Caco-2 (cell line): ENCODE results near the gene RAD51D. TPM values are rescaled to one million over a fixed set of nuclear protein-coding genes. Genes with fewer than 3 reads are reported as not detected.

Experiments
- BruUV-seq: library from RNA; stranded (reverse); fragments of 400-500 nt; replicated peaks from 2 replicates; lab custom pipeline; 2021; lab: Mats Ljungman, UMichigan
- CTCF ChIA-PET: fragments of 300-600 bp; sonication (Branson Sonifier 250); formaldehyde crosslinking; loops from one replicate; lab custom pipeline; 2022; ENCODE audit warnings: antibody characterized with exemption; lab: Charles Lee
- POLR2A ChIA-PET: fragments of 300-600 bp; sonication (Branson Sonifier 250); formaldehyde crosslinking; loops from one replicate; lab custom pipeline; 2022; ENCODE audit warnings: antibody characterized with exemption; lab: Charles Lee
- DNase-seq, 2 experiments: peaks; one replicate each; pipeline versions ENCODE4 v3.0.0 to v3.0.0-alpha.2; 2020 to 2022
- H3K27me3 ChIP-seq: replicated peaks from 2 replicates; pipeline ENCODE4 v1.6.0; 2011; ENCODE audit warnings: low read length; ENCODE audit not compliant: control insufficient read depth, insufficient read depth
- H3K36me3 ChIP-seq: 2 replicates; pipeline ENCODE4 v1.5.1; 2011; ENCODE audit warnings: low read length; ENCODE audit not compliant: control insufficient read depth, insufficient read depth
- H3K4me1 ChIP-seq: fragments of 250-450 bp; sonication (Bioruptor Pico); 2 replicates; pipeline ENCODE4 v1.5.1; 2020; ENCODE audit warnings: mild to moderate bottlenecking
- H3K4me3 ChIP-seq: 2 replicates; pipeline ENCODE4 v1.5.1; 2011; ENCODE audit warnings: low read depth, mild to moderate bottlenecking, control low read depth, low read length
- H3K9me3 ChIP-seq: fragments of 250-450 bp; sonication (Bioruptor Pico); 2 replicates; pipeline ENCODE4 v1.5.1; 2020; ENCODE audit warnings: mild to moderate bottlenecking, moderate library complexity
- H3K27ac Mint-ChIP-seq: one replicate; pipeline ENCODE4 v1.8.0; 2022; ENCODE audit warnings: mixed read lengths; ENCODE audit not compliant: unreplicated experiment
- H3K27me3 Mint-ChIP-seq: one replicate; pipeline ENCODE4 v1.8.0; 2022; ENCODE audit warnings: mixed read lengths; ENCODE audit not compliant: insufficient read depth, unreplicated experiment
- H3K36me3 Mint-ChIP-seq: one replicate; pipeline ENCODE4 v1.8.0; 2022; ENCODE audit warnings: mild to moderate bottlenecking, mixed read lengths; ENCODE audit not compliant: insufficient read depth, unreplicated experiment
- H3K4me1 Mint-ChIP-seq: one replicate; pipeline ENCODE4 v1.8.0; 2022; ENCODE audit warnings: low read depth, mixed read lengths; ENCODE audit not compliant: unreplicated experiment
- H3K4me3 Mint-ChIP-seq: one replicate; pipeline ENCODE4 v1.8.0; 2022; ENCODE audit warnings: mild to moderate bottlenecking, moderate library complexity, mixed read lengths; ENCODE audit not compliant: unreplicated experiment
- H3K9me3 Mint-ChIP-seq: one replicate; pipeline ENCODE4 v1.8.0; 2022; ENCODE audit warnings: mixed read lengths; ENCODE audit not compliant: unreplicated experiment
- intact Hi-C: fragments of 100-400 bp; cut with micrococcal nuclease; formaldehyde crosslinking; loops from one replicate; pipeline ENCODE4 v1.10.0; 2022; ENCODE audit not compliant: unreplicated experiment
- total RNA-seq: library from RNA; stranded (reverse); gene quantifications from 2 replicates; pipeline ENCODE4 v1.2.3, GENCODE V29; 2022
- TF ChIP-seq, protein P1 (sequence below), 2 experiments: fragments of 200-600 bp in 1 of 2; IDR thresholded peaks; 1 replicate in 1 of 2; 2 replicates in 1 of 2; pipeline versions ENCODE4 v1.5.1 to v1.8.0; 2011 to 2022; ENCODE audit warnings: antibody characterized with exemption in 1 of 2, control low read depth in 1 of 2, inconsistent platforms in 1 of 2, low read depth in 1 of 2, low read length in 1 of 2, mild to moderate bottlenecking in 1 of 2, moderate library complexity in 1 of 2; ENCODE audit not compliant: insufficient read depth in 1 of 2, severe bottlenecking in 1 of 2, unreplicated experiment in 1 of 2

RAD51D gene
- total RNA-seq, 1 experiment from 2014 or later: 31.8 TPM

DNA sequence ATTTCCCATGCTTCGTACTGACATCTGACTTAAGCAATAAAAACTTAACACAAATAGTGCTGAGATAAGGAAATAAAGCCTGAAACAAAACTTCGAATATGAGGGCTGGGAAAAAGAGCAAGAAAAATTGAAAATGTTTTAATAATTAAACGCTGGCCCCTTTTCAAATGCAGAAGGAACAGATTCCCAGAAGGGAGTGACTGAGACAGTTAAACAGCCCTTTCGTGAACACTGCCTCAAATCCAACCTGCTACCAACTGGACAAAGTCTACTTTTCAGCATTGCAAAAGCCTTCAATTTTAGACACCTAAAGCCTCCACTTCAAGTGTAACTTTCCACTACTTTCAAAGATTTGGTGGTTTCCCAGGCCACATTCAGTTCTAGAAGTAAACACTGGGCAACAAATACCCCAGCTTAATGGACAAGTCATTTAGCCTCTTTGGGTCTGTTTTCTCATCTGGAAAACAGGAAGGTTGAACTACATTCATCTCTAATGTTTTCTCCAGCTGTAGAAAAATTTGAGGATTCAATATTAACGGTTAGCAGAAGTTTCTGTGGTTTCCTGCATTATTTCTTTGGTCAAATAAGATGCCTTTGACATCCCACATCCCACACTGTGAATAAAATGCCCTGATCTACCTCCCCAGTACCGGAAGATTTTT, 68.0 kb downstream of the RAD51D start:
- DNase-seq: no peak
- no peaks in the 10 kb centered on the region for H3K9me3 Mint-ChIP-seq
- intact Hi-C loops: no loop called here
- H3K4me3 ChIP-seq: no peak overlapping the region
- no TSS peak for BruUV-seq
- H3K36me3 ChIP-seq: peaks cover 2% of the 10 kb centered on the region; the same call in 1 of the 2 replicates
- no peak overlapping the region for H3K27ac Mint-ChIP-seq
- TF ChIP-seq, protein P1, sequence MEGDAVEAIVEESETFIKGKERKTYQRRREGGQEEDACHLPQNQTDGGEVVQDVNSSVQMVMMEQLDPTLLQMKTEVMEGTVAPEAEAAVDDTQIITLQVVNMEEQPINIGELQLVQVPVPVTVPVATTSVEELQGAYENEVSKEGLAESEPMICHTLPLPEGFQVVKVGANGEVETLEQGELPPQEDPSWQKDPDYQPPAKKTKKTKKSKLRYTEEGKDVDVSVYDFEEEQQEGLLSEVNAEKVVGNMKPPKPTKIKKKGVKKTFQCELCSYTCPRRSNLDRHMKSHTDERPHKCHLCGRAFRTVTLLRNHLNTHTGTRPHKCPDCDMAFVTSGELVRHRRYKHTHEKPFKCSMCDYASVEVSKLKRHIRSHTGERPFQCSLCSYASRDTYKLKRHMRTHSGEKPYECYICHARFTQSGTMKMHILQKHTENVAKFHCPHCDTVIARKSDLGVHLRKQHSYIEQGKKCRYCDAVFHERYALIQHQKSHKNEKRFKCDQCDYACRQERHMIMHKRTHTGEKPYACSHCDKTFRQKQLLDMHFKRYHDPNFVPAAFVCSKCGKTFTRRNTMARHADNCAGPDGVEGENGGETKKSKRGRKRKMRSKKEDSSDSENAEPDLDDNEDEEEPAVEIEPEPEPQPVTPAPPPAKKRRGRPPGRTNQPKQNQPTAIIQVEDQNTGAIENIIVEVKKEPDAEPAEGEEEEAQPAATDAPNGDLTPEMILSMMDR (IDR thresholded peaks at IDR 0.05; ENCODE audit: insufficient read depth in 1 of 2, low read depth in 1 of 2, low read length in 1 of 2, severe bottlenecking in 1 of 2, unreplicated experiment in 1 of 2): no peak
- peaks cover 34% of the 10 kb centered on the region for H3K4me1 Mint-ChIP-seq
- CTCF ChIA-PET: no interaction called here
- no peak overlapping the region for H3K4me3 Mint-ChIP-seq
- no peaks in the 10 kb centered on the region for H3K27me3 Mint-ChIP-seq
- no peaks in the 10 kb centered on the region for H3K9me3 ChIP-seq
- peaks cover 31% of the 10 kb centered on the region for H3K4me1 ChIP-seq
- POLR2A ChIA-PET: interaction anchor here (1.0 kb wide), 1 partner anchor 36 kb away, joined by 4 read pairs; no protein-coding TSS in a partner anchor
- peaks cover 11% of the 10 kb centered on the region for H3K36me3 Mint-ChIP-seq
- no peaks in the 10 kb centered on the region for H3K27me3 ChIP-seq

DNA sequence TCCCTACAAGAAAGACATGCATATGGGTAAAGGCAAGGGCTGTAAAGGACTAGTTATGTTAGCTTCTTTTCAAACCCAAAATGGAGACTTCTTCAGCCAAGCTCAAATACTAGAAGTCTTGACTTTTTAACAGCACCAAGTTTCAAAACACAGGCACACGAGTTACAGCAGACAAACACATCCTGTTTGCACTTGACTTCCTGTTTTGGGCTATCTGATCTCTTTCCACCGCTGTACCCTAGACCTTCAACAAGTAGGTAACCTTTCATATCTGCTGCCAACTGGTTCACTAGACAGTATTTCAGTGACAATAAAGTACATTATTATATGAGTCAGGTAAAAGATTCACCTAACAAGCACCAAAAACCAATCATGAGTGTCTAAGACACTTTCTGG, 68.5 kb downstream of the RAD51D start:
- H3K27me3 Mint-ChIP-seq: no peaks in the 10 kb centered on the region
- H3K36me3 Mint-ChIP-seq: peaks cover 10% of the 10 kb centered on the region
- TF ChIP-seq, protein P1 (IDR thresholded peaks at IDR 0.05; ENCODE audit: insufficient read depth in 1 of 2, low read depth in 1 of 2, low read length in 1 of 2, severe bottlenecking in 1 of 2, unreplicated experiment in 1 of 2): no peak
- peaks cover 33% of the 10 kb centered on the region for H3K4me1 ChIP-seq
- H3K9me3 Mint-ChIP-seq: no peaks in the 10 kb centered on the region
- BruUV-seq: no TSS peak
- no peak for DNase-seq
- no peak overlapping the region for H3K4me3 Mint-ChIP-seq
- no peak overlapping the region for H3K4me3 ChIP-seq
- ChIA-PET POLR2A (interaction anchor here (1.0 kb wide), 1 partner anchor 37 kb away, joined by 4 read pairs; no protein-coding TSS in a partner anchor), CTCF (no interaction called here)
- H3K27ac Mint-ChIP-seq: no peak overlapping the region
- peaks cover 2% of the 10 kb centered on the region; the same call in 1 of the 2 replicates for H3K36me3 ChIP-seq
- peaks cover 34% of the 10 kb centered on the region for H3K4me1 Mint-ChIP-seq
- intact Hi-C loops: no loop called here
- no peaks in the 10 kb centered on the region for H3K27me3 ChIP-seq
- H3K9me3 ChIP-seq: no peaks in the 10 kb centered on the region

DNA sequence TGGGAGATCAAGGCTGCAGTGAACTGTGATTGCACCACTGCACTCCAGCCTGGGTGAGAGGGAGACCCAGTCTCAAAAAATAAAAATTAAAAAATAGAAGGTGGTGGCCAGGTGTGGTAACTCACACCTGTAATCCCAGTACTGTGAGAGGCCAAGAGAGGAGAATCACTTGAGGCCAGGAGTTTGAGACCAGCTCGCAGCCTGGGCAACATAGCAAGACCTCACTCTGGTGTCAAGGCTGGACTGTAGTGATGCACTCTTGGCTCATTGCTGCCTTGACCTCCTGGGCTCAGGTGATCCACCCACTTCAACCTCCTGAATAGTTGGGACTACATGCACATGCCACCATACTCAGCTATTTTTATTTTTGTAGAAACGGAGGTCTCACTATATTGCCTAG, 69.5 kb downstream of the RAD51D start:
- no peak for DNase-seq
- ChIA-PET CTCF (no interaction called here), POLR2A (no interaction called here)
- no peaks in the 10 kb centered on the region for H3K27me3 ChIP-seq
- TF ChIP-seq, protein P1 (IDR thresholded peaks at IDR 0.05; ENCODE audit: insufficient read depth in 1 of 2, low read depth in 1 of 2, low read length in 1 of 2, severe bottlenecking in 1 of 2, unreplicated experiment in 1 of 2): no peak
- peaks cover 33% of the 10 kb centered on the region for H3K4me1 ChIP-seq
- Mint-ChIP-seq H3K4me3 (no peak overlapping the region), H3K4me1 (peaks cover 34% of the 10 kb centered on the region), H3K27ac (no peak overlapping the region), H3K9me3 (no peaks in the 10 kb centered on the region), H3K27me3 (no peaks in the 10 kb centered on the region), H3K36me3 (peaks cover 6% of the 10 kb centered on the region)
- intact Hi-C loops: no loop called here
- no peaks in the 10 kb centered on the region for H3K9me3 ChIP-seq
- no peak overlapping the region for H3K4me3 ChIP-seq
- peaks cover 2% of the 10 kb centered on the region; the same call in 1 of the 2 replicates for H3K36me3 ChIP-seq
- no TSS peak for BruUV-seq
